K562 (cell line): ENCODE data around the gene BORCS8. TPM values are rescaled to one million over a fixed set of nuclear protein-coding genes. Genes with fewer than 3 reads are reported as not detected.
A peak's percentile ranks its signal among the peaks of the same experiment; 100 is the strongest.

Experiments used
- ATAC-seq: fragments of 200-7000 bp; cut with Tn5 transposase; 3 replicates; pipeline ENCODE4 v1.9.1; 2020; ENCODE audit warnings: moderate library complexity
- BruUV-seq: library from RNA; stranded (reverse); fragments of 400-500 nt; replicated peaks from 2 replicates; lab custom pipeline; 2021; lab: Mats Ljungman, UMichigan
- CTCF ChIA-PET: fragments of 300-600 bp; formaldehyde crosslinking; extraction: SDS; loops from one replicate; lab custom pipeline; 2021; ENCODE audit warnings: low intra/inter-chr PET ratio; lab: Yijun Ruan, JAX
- POLR2A ChIA-PET: fragments of 300-600, 350-650 bp; sonication (Branson Sonifier 250); formaldehyde crosslinking; extraction: SDS; loops from one replicate; lab custom pipeline; 2021; ENCODE audit warnings: antibody characterized with exemption, inconsistent platforms; lab: Yijun Ruan, JAX
- DNase-seq, 4 experiments: peaks; one replicate each; pipeline versions ENCODE4 v3.0.0 to v3.0.0-alpha.2; 2011 to 2018; ENCODE audit warnings: low spot score in 3 of 4, mixed read lengths in 3 of 4; ENCODE audit errors: extremely low read depth in 1 of 4
- FAIRE-seq: peaks from 2 replicates; lab custom pipeline; 2011; peaks lifted over from hg19 to GRCh38; lab: Jason Lieb, UNC
- H2AFZ ChIP-seq: 2 replicates; pipeline ENCODE4 v1.6.0; 2011; ENCODE audit warnings: low read depth, low read length, control low read depth, inconsistent platforms
- H3K27ac ChIP-seq: fragments of 200-600 bp; 3 replicates; pipeline ENCODE4 v1.8.0; 2011; ENCODE audit warnings: low read depth, mild to moderate bottlenecking, control low read depth, inconsistent platforms, low read length, moderate library complexity, mixed read lengths; ENCODE audit errors: extremely low read depth
- H3K27me3 ChIP-seq, 2 experiments: fragments of 300-600 bp in 1 of 2; 2 replicates in 1 of 2; 3 replicates in 1 of 2; pipeline versions ENCODE4 v1.6.0 to v1.8.0; 2011; ENCODE audit warnings: inconsistent platforms in 2 of 2, low read length in 2 of 2, mild to moderate bottlenecking in 1 of 2, mixed read lengths in 1 of 2, moderate library complexity in 1 of 2; ENCODE audit not compliant: control insufficient read depth in 2 of 2, insufficient read depth in 2 of 2
- H3K36me3 ChIP-seq: fragments of 300-600 bp; 3 replicates; pipeline ENCODE4 v1.8.0; 2011; ENCODE audit warnings: mild to moderate bottlenecking, low read length, inconsistent platforms; ENCODE audit not compliant: control insufficient read depth, insufficient read depth
- H3K4me1 ChIP-seq, 2 experiments: fragments of 200-600 bp in 1 of 2; replicated peaks in 1 of 2; 2 replicates in 1 of 2; 3 replicates in 1 of 2; pipeline versions ENCODE4 v1.5.1 to v1.8.0; 2011; ENCODE audit warnings: inconsistent platforms in 2 of 2, low read length in 2 of 2, mild to moderate bottlenecking in 1 of 2, mixed read lengths in 1 of 2, moderate library complexity in 1 of 2; ENCODE audit not compliant: control insufficient read depth in 2 of 2, insufficient read depth in 2 of 2
- H3K4me2 ChIP-seq: 2 replicates; pipeline ENCODE4 v1.6.1; 2011; ENCODE audit warnings: low read length, control low read depth, inconsistent platforms, mixed read lengths; ENCODE audit not compliant: insufficient read depth
- H3K4me3 ChIP-seq: fragments of 200-600 bp; sonication (generic), shearing (Covaris generic); 2 replicates; pipeline ENCODE4 v1.5.1; 2016; ENCODE audit warnings: control low read depth, inconsistent platforms
- H3K79me2 ChIP-seq: fragments of 200-600 bp; 3 replicates; pipeline ENCODE4 v1.8.0; 2011; ENCODE audit warnings: low read length, inconsistent platforms; ENCODE audit not compliant: control insufficient read depth, insufficient read depth
- H3K9ac ChIP-seq, 2 experiments: 2 replicates each; pipeline versions ENCODE4 v1.6.0 to v1.6.1; 2011; ENCODE audit warnings: low read depth in 2 of 2, low read length in 2 of 2, control low read depth in 1 of 2, inconsistent platforms in 1 of 2, mild to moderate bottlenecking in 1 of 2, mixed read lengths in 1 of 2; ENCODE audit not compliant: insufficient read depth in 1 of 2
- H3K9me1 ChIP-seq: one replicate; pipeline ENCODE4 v1.6.0; 2011; ENCODE audit warnings: inconsistent platforms, mild to moderate bottlenecking, low read length, moderate library complexity; ENCODE audit not compliant: control insufficient read depth, insufficient read depth
- H3K9me3 ChIP-seq: replicated peaks from 2 replicates; pipeline ENCODE4 v1.5.1; 2011; ENCODE audit warnings: low read depth, low read length, inconsistent platforms; ENCODE audit not compliant: control insufficient read depth, insufficient read depth
- H4K20me1 ChIP-seq: replicated peaks from 2 replicates; pipeline ENCODE4 v1.6.1; 2011; ENCODE audit warnings: low read length, inconsistent platforms, mixed read lengths; ENCODE audit not compliant: control insufficient read depth, insufficient read depth
- CTBP1 ChIP-seq: fragments of 450-650 bp; IDR thresholded peaks from 2 replicates; pipeline ENCODE4 v1.6.1; 2016; ENCODE audit warnings: borderline replicate concordance
- PML ChIP-seq: IDR thresholded peaks from 2 replicates; pipeline ENCODE4 v1.6.1; 2012; ENCODE audit warnings: low read length, inconsistent platforms
- RBM25 ChIP-seq: fragments of 200-400 bp; formaldehyde crosslinking; IDR thresholded peaks from 2 replicates; pipeline ENCODE4 v1.6.1; 2018; ENCODE audit warnings: low read length, low read depth, moderate library complexity; ENCODE audit not compliant: severe bottlenecking
- RFX5 ChIP-seq: IDR thresholded peaks from 2 replicates; pipeline ENCODE4 v1.6.1; 2011; ENCODE audit warnings: low read depth, mild to moderate bottlenecking, improper control_type of control experiment, low read length
- ZNF3 ChIP-seq: fragments of 250-450 bp; sonication (Bioruptor Pico); IDR thresholded peaks from 2 replicates; pipeline ENCODE4 v1.5.0; 2021; ENCODE audit warnings: mild to moderate bottlenecking, moderate library complexity
- ZNF76 ChIP-seq: fragments of 250-450 bp; sonication (Bioruptor Pico); IDR thresholded peaks from 2 replicates; pipeline ENCODE4 v1.4.0; 2020; ENCODE audit warnings: mild to moderate bottlenecking, moderate library complexity, borderline replicate concordance
- WGBS: fragments of 100-300 bp; shearing (Covaris generic); methylation state at CpG from one replicate; pipeline ENCODE4 v1.1.6; 2016; ENCODE audit warnings: low coverage, mixed read lengths; ENCODE audit not compliant: insufficient coverage; ENCODE audit errors: missing lambda C conversion rate; 5-methylcytosine and 5-hydroxymethylcytosine counted together
- in situ Hi-C: fragments of 300-500 bp; cut with MboI; formaldehyde crosslinking; loops from 4 replicates; pipeline ENCODE4 v1.15.0; 2018; ENCODE audit warnings: inconsistent platforms, mixed read lengths
- intact Hi-C: fragments of 100-400 bp; cut with micrococcal nuclease; formaldehyde crosslinking; loops from 2 replicates; pipeline ENCODE4 v1.14.2; 2022
- polyA plus RNA-seq, 8 experiments: library from polyadenylated mRNA; depleted of rRNA in 4 of 8; stranded (reverse) in 5 of 8; unstranded in 3 of 8; fragments of >200 nt; fragmentation: Nextera tagmentation in 2 of 8; fragmentation: Illumina TruSeq in 1 of 8; extraction: Ambion mirVana in 2 of 8; extraction: Trizol in 1 of 8; gene quantifications; 2 replicates each; pipeline versions ENCODE4 v1.2.1 to v1.2.3, GENCODE V29; 2011 to 2014; ENCODE audit warnings: inconsistent platforms in 1 of 8, missing spikeins in 1 of 8
- total RNA-seq, 7 experiments: library from RNA; depleted of rRNA in 6 of 7; stranded (reverse); fragments of >200 nt in 6 of 7; fragmentation: Illumina TruSeq in 2 of 7; extraction: Trizol in 2 of 7; gene quantifications; 2 replicates each; pipeline versions ENCODE4 v1.2.1 to v1.2.3, GENCODE V29; 2011 to 2021; ENCODE audit warnings: low replicate concordance in 1 of 7
- TF ChIP-seq, protein P1 (sequence below): IDR thresholded peaks from 2 replicates; pipeline ENCODE4 v1.6.1; 2011; ENCODE audit not compliant: insufficient read length; ENCODE audit errors: extremely low read depth
- TF ChIP-seq, protein P2 (sequence below): fragments of 450-650 bp; formaldehyde crosslinking; IDR thresholded peaks from 2 replicates; pipeline ENCODE4 v1.4.0; 2022; ENCODE audit warnings: missing genetic modification characterization
- TF ChIP-seq, protein P3 (sequence below): fragments of 250-450 bp; sonication (Bioruptor Pico); IDR thresholded peaks from 2 replicates; pipeline ENCODE4 v1.6.1; 2021; ENCODE audit warnings: mild to moderate bottlenecking

Gene BORCS8
- total and polyA plus RNA-seq, 9 of the 15 experiments (the other 6 are each of a cell fraction or from before 2014, with no cell fraction given), result 4.6 to 33.6 (median 16.3) TPM

DNA sequence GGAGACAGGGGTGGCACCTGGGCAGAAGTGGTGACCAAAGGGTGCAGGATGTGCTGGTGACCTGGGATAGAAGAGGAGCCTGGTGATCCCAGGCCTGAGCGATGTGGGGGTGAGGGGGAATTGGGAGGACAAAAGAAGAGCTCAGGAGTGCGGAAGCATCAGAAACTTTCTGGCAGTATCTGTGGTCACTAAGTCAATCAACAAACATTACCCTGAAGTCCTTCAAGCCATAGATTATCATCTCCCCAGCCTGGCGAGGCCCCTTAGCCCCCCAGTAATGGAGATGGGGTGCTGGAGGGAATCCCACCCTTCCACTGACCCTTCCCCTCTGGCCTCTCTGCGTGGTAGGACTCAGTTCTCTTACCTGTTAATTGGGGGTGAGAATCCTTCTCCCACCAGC, 32.4 kb downstream of the BORCS8 start:
- Histone ChIP-seq H3K9me3 (no peaks in the 10 kb centered on the region), H3K27me3 (no peaks in the 10 kb centered on the region), H3K4me1 (peaks cover 0 to 5% of the 10 kb centered on the region in 2 experiments; a peak in 1 of 5 replicates), H3K4me2 (no peak overlapping the region), H4K20me1 (no peaks in the 10 kb centered on the region), H3K9me1 (no peaks in the 10 kb centered on the region), H3K4me3 (no peak overlapping the region), H2AFZ (no peak overlapping the region), H3K9ac (no peak overlapping the region), H3K79me2 (no peaks in the 10 kb centered on the region), H3K36me3 (no peaks in the 10 kb centered on the region), H3K27ac (no peak overlapping the region)
- BruUV-seq, result no TSS peak
- WGBS, result 45% methylated on average over 4 of the region's 4 CpGs
- ATAC-seq, result no peak
- POLR2A ChIA-PET, result interaction anchor here (0.6 kb wide), 1 partner anchor 12 kb away, joined by 3 read pairs; no protein-coding TSS in a partner anchor
- no peak for TF ChIP-seq ZNF76 (CRISPR knock-in tag)
- TF ChIP-seq ZNF3 (CRISPR knock-in tag), result peak; percentile 82
- peak; percentile 49 for TF ChIP-seq RBM25
- DNase-seq, result no peak
- in situ Hi-C loops, result no loop called here
- CTCF ChIA-PET, result no interaction called here
- intact Hi-C loops, result no loop called here
- FAIRE-seq, result no peak

DNA sequence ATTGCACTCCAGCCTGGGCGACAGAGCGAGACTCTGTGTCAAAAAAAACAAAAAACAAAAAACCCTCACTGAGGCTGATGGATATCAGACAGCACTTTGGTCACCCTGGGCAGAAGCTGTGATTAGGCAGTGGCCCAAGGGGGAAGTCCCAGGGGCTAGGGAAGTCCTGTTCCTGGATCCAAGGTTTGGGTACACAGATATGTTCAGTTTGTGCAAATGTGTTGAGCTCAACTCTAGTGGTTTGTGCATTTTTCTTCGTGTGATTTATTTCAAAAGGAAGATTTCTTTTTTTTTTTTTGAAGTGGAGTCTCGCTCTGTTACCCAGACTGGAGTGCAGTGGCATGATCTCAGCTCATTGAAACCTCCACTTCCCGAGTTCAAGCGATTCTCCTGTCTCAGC, 34.1 kb downstream of the BORCS8 start:
- Histone ChIP-seq H3K9ac (no peak overlapping the region), H3K36me3 (no peaks in the 10 kb centered on the region), H2AFZ (no peak overlapping the region), H3K9me1 (no peaks in the 10 kb centered on the region), H3K79me2 (no peaks in the 10 kb centered on the region), H3K27ac (no peak overlapping the region), H3K4me2 (no peak overlapping the region), H3K4me3 (no peak overlapping the region), H3K9me3 (no peaks in the 10 kb centered on the region), H4K20me1 (no peaks in the 10 kb centered on the region), H3K27me3 (no peaks in the 10 kb centered on the region), H3K4me1 (peaks cover 0 to 5% of the 10 kb centered on the region in 2 experiments; a peak in 2 of 5 replicates)
- intact Hi-C loops, result no loop called here
- no peak for DNase-seq
- no peak for ATAC-seq
- in situ Hi-C loops, result no loop called here
- no TSS peak for BruUV-seq
- no peak for FAIRE-seq
- ChIA-PET POLR2A (interaction anchor here (0.6 to 1.2 kb wide), 4 partner anchors 10 to 166 kb away, joined by 3 to 7 read pairs (median 3); partner anchors contain the start of gene MEF2B), CTCF (no interaction called here)
- TF ChIP-seq ZNF76 (CRISPR knock-in tag), result no peak
- TF ChIP-seq, protein P1, sequence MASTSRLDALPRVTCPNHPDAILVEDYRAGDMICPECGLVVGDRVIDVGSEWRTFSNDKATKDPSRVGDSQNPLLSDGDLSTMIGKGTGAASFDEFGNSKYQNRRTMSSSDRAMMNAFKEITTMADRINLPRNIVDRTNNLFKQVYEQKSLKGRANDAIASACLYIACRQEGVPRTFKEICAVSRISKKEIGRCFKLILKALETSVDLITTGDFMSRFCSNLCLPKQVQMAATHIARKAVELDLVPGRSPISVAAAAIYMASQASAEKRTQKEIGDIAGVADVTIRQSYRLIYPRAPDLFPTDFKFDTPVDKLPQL, result no peak
- TF ChIP-seq CTBP1, result no peak
- TF ChIP-seq, protein P2, sequence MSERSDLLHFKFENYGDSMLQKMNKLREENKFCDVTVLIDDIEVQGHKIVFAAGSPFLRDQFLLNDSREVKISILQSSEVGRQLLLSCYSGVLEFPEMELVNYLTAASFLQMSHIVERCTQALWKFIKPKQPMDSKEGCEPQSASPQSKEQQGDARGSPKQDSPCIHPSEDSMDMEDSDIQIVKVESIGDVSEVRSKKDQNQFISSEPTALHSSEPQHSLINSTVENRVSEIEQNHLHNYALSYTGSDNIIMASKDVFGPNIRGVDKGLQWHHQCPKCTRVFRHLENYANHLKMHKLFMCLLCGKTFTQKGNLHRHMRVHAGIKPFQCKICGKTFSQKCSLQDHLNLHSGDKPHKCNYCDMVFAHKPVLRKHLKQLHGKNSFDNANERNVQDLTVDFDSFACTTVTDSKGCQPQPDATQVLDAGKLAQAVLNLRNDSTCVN (CRISPR knock-in tag), result no peak
- TF ChIP-seq, protein P3, sequence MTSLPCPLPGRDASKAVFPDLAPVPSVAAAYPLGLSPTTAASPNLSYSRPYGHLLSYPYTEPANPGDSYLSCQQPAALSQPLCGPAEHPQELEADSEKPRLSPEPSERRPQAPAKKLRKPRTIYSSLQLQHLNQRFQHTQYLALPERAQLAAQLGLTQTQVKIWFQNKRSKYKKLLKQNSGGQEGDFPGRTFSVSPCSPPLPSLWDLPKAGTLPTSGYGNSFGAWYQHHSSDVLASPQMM (CRISPR knock-in tag), result no peak
- no peak for TF ChIP-seq PML
- TF ChIP-seq RFX5, result no peak
- WGBS, result 29% methylated on average over 6 of the region's 6 CpGs
